ENCODE results near the gene PARP16.

DNA sequence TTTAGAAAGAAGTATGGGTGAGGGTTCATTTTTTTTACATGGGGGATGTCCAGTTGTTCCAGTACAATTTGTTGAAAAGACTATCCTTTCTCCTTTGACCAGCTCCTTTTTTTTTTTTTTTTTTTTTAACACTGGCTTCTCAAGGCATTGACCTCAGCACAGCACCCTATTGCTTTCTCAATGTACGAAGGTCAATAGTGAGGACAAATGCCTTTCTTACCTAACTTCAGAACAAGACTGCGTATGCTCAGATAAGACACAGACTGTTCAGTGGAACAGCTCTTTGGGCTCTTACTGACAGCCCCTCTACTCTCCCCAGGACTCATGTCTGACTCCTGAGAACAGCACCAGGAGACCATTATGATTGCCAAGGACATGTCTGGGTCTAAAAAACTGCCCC, 65.0 kb downstream of the PARP16 start:
- TF ChIP-seq, protein P1, sequence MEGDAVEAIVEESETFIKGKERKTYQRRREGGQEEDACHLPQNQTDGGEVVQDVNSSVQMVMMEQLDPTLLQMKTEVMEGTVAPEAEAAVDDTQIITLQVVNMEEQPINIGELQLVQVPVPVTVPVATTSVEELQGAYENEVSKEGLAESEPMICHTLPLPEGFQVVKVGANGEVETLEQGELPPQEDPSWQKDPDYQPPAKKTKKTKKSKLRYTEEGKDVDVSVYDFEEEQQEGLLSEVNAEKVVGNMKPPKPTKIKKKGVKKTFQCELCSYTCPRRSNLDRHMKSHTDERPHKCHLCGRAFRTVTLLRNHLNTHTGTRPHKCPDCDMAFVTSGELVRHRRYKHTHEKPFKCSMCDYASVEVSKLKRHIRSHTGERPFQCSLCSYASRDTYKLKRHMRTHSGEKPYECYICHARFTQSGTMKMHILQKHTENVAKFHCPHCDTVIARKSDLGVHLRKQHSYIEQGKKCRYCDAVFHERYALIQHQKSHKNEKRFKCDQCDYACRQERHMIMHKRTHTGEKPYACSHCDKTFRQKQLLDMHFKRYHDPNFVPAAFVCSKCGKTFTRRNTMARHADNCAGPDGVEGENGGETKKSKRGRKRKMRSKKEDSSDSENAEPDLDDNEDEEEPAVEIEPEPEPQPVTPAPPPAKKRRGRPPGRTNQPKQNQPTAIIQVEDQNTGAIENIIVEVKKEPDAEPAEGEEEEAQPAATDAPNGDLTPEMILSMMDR (IDR thresholded peaks at IDR 0.05): no peak
- no peak for TF ChIP-seq POLR2A (IDR thresholded peaks at IDR 0.05)
